Umbilical cord (tissue), 2 donors: Measurements from ENCODE around the gene MAN1C1. TPM values are rescaled to one million over a fixed set of nuclear protein-coding genes. Genes with fewer than 3 reads are reported as not detected.
A peak's percentile ranks its signal among the peaks of the same experiment; 100 is the strongest.

Experiments used
- DNase-seq: peaks from one replicate; pipeline ENCODE4 v3.0.0-alpha.2; 2015; ENCODE audit warnings: low spot score
- total RNA-seq: library from RNA; depleted of rRNA; stranded (reverse); fragments of >200 nt; gene quantifications from one replicate; pipeline ENCODE4 v1.2.3, GENCODE V29; 2014; ENCODE audit warnings: low replicate concordance; ENCODE audit not compliant: insufficient read depth

Gene MAN1C1
- total RNA-seq, 1 donor from 2014 or later, result 16.9 TPM

DNA sequence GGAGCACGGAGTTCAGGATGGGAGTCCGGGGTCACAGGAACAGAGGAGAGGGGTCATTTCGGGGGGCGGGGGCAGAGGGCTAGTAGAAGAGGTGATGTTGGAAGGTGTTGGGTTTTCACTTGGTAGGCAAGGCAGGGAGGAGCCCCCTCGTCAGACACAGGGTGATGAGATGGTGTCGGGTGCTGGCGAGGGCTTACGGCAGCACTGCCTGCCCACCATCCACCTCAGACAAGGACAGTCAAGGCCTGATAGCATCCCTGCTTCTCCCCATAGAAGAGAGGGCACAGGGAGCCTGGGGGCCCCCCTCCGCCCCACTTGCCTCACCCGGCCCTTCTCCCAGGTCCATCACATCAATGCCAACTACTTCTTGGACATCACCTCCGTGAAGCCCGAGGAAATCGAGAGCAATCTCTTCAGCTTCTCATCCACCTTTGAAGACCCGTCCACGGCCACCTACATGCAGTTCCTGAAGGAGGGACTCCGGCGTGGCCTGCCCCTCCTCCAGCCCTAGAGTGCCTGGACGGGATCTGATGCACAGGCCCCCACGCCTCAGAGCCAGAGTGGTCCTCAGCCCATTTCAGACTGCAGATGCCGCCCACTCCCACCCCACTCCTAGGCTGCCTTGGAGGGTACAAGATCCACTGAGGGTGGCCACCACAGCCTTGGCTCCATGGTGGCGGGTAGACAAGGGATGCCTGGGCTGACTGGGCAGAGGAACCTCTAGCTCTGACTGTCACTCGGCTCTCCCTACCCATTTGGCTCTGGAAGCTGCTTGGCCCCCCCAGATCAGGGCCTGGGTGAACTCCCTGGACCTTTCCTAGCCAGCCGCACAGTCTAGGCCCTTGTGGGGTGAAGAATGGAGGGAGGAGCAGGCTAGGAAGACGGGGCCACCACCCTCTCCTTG is 198.9 kb downstream of the MAN1C1 start:
- no peak for DNase-seq

DNA sequence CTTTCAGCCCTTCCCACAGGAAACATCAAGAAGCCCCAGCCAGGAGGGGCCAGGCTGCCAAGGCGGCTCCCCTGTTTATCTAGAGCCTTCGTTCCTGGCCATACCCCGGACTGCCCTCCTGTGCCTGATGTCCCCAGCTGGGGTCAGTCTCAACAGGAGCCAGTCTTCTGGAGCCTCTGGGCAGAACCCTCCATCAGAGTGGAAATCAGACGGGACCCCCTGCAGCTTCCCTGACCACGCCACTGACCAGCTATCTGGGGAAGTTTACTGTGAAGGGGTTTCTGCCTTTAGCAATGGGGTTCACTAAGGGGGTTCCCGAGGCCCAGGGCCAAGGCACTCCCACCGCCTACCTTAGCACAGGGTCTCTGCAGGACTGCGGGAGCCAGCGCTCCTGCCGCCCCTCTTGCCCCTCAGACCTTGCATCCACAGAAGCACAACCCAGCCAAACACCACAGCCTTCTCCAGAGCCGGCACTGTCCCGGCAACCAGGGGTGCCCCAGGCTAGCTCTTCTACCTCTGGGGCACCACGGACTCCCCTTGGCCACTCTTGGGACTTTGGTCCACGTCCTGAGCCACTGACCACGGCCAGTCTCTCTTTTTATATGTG is 199.6 kb downstream of the MAN1C1 start:
- no peak for DNase-seq

DNA sequence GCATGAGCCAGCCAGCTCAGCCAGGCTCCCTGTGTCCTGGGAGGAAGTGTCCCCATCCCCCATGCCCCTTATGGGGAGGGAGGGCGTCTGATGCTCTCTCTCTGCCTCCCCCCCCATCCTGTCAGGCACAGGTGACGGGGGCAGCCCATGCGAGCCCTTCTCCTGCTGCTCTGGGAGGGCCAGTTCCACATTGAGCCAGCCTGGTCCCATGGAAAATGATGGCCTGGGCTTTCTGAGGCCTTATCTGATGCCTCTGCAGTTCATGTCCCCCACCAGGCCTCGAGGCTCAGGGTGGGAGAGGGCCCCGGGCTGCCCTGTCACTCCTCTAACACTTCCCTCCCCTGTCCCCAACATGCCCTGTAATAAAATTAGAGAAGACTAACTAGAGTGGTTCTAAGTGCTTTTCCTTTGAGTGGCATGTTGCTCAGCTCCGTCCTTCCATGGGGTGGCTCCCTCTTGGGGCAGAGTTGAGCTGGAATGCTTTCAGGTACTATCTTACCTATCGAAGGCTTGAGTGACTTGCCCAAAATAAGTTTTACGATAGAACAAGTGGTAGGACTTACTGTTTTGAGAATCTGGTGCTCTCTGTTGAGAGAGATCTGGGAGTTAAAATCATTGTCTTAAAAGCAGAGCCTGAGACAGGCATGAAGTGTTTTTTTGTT is 201.4 kb downstream of the MAN1C1 start:
- no peak for DNase-seq

DNA sequence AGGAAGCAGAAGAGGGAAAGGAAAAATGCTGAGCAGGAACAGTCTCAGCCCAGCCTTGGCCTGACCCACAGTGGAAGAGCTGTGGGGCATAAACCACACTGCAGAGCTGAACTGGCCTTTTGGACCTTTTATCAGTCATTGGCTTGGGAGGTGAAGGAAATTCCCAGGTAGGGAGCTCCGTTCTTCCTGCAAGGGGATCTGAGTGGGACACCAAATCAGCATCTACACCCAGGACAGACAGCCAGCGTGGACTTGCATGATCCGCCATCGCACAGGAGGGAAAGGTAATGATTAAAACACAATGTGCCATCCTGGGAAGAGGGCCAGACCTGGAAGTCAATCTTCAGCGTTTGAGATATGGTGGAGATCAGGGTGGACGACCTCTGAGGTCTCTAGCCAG is 202.0 kb downstream of the MAN1C1 start:
- DNase-seq, result no peak

DNA sequence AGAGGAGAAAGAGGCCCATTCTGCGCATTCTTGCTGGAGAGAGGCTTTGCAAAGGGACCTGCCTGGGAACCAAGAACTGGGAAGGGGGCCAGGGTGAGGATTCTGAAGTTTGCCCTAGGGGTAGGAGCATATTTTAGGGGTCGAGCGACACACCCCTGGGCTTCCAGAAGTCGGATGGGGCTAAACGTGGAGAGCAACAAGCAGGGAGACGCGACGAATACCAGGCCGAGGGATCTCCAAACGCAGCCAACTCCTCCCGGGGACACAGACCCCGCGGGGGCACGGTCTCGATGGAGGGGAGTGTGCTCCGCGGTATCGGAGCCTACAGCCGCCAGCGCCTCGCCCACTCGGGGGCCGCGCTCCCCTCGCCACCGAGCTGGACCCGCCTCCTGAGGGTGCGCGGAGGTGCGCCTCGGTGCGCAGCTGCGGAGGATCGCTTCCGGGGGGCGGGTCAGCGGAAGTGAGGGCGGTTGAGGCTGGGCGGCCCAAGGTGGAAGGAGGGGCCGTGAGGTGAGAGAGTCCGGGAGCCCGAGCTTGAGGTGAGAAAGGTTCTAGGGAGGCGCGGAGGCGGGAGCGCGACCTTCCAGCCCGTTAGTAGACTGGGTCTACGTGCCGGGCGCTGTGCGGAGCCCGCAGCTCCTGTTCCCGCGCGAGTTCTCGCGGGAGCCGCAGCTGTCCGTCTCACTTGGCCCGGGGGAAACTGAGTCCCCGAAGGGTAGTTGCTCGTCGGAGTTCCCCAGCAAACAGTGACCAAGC is 203.1 kb downstream of the MAN1C1 start, which contains the start of gene MTFR1L:
MTFR1L (plus strand) TSS at position 464 of the 756 bp plus-strand sequence. CDS start 3,151 bp downstream, outside the sequence.
- peak; percentile 94 for DNase-seq

DNA sequence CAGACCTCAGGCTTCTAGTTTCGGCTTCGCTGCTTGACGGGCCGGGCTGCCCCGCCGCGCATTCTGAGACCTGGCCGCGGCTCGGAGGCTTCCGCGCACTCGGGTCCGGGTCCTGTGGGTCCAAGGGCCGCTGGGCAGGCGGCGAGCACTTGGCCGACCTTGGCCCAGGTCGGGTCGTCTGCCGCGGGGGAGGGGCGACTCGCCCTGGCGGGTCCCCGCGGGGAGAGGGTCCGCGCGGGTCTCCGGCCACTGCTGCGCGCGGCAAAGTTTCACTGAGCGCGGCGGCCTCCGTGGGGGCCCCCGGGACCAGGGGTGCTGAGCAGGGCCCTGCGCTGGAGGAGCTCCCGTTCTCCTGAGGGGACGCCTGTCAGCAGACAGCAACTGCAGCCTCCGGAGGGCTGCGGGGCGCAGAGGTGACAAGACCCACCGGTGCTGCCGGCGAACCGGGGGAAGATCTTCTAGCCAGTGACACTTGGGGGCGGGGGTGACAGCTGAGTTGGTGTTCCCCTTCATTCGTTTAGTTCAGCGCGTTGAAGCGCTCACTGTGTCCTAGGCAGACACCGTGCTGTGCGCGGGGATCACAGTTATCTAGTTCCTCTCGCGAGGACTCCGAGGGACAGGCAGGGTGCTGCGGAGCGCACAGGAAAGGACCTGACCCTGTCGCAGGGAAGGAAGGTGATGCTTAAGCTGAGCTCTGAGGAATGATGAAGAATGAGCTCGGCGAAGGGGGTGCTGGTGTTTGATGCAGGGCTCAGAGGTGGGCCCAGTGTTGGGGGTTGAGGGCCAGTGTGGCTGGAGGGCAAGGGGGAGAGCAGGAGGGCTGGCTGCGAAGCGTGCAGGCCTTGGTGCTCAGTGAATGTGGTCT is 203.9 kb downstream of the MAN1C1 start:
- DNase-seq, result peak; percentile 49

DNA sequence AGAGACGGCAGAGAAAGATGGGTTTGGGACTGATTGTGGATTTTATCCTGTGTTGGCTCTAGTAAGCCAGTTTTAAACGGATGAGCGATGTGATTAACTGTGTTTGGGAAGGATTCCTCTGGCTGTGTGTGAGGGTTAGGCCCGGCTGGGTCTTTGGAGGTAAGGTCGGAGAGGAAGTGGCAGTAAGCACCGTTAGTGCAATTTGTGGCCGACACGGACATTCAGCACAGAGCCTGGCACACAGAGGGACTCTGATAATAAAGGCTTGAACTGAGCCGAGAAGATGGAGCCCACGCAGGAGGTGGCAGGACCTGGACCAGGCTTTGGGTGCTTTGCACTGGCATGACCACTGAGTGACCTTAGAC is 204.5 kb downstream of the MAN1C1 start:
- no peak for DNase-seq

DNA sequence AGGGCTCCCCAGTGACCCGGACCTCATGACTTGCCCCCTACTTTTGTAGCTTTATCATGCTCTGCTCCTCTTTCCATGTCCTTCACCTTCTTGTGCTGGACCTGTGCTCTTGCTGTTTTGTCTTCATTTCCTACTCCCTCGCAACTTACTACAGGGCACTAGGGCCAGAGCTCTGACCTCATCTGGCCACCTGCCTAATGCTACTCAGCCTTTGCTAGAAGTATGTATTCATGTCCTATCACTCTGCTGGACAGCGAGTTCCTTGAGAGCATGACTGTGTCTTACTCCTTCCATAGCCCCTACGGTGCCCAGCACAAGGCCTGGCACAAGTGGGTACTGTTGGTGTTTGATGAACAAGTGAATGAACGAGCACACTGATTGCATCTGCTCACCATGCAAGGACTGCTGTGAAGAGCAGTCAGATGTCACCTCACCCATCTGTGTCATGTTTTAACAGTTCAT is 205.1 kb downstream of the MAN1C1 start:
- DNase-seq, result no peak

DNA sequence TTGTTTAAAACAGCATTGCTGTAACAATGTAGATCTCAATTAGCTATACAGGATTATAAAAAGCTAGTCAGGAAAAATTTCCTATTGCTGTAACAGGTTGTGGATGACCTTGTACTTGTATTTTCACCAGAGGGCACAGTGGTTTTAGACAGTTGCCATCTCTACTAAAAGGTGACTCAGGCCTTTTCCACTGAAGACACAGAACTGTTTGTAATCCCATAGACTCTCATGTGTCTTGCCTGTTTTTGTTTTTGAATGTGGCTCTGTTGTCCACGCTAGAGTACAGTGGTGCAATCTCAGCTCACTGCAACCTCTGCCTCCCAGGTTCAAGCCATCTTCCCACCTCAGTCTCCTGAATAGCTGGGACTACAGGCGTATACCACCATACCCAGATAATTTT is 209.0 kb downstream of the MAN1C1 start:
- no peak for DNase-seq

DNA sequence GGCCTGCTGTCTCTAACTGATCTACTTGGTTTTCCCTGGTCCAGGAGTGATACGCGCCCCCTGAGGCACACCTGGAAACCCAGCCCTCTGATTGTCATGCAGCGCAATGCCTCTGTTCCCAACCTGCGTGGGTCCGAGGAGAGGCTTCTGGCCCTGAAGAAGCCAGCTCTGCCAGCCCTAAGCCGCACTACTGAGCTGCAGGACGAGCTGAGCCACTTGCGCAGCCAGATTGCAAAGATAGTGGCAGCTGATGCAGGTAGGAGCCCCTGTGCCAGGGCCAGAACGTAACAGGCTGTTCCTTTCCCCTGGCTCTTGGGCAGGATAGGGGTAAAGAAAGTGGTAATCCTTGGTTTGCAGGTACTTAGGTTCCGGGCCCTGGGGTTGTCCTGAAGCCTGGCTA is 210.0 kb downstream of the MAN1C1 start:
- no peak for DNase-seq

DNA sequence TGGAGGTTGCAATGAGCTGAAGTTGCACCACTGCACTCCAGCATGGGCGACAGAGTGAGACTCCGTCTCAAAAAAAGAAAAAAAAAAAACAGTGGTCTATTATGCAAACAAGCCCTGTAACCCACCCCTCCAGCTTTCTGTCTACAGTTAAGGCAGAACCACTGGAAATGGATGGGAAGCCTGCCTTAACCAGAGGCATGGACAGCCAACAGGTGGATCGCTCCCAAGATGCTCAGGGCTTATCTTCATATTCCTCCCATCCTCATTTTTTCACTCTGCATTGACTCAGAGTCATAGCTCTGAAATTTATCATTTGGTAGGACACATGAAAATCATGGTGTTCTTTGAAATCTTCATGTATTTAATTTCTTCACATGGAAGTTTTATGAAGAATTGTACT is 211.9 kb downstream of the MAN1C1 start:
- DNase-seq, result no peak

DNA sequence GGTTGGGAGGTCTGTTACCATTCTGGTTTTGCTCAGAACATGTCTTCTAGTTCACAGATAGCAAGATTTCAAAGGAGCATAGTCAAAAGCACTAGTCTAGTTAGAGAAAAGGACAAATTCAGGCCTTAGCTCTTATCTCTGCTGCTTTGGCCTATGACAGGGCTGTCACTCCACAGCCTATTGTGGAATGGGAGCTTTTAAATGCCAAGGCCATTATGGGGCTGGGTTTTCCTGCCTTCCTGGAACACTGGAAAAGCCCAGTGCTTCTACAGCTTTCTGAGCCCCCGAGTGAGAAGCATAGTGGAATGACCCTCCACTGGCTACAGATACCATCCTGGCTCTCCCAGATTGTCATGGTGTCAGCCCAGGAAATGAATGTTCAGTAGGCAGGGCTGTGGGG is 212.5 kb downstream of the MAN1C1 start:
- DNase-seq, result no peak

DNA sequence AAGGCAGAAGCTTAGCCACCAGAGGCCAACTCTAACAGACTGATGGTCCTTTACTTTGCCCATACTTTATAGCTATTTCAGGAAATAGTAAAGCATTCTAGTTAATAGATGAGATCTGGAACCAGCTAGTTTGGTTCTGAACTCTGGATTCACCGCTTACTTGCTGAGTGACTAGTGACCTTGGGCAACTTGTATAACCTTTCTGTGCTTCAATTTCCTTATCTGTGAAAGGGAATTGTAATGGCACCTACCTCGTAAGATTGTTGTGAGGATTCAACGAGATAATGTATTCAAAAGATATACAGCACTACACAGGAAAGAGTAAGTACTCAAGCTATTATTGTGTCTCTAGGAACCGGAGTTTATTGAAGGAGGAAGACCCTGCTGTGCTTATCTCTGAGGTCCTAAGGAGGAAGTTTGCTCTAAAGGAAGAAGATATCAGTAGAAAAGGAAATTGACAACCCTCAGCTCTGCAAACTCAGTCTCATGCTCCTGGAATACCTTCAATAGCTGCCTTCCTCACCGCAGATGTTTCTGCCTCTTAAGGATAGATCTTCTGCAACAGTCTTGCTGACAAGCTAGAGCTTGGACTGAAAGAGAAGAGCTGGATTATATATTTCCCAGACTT is 215.1 kb downstream of the MAN1C1 start:
- no peak for DNase-seq

DNA sequence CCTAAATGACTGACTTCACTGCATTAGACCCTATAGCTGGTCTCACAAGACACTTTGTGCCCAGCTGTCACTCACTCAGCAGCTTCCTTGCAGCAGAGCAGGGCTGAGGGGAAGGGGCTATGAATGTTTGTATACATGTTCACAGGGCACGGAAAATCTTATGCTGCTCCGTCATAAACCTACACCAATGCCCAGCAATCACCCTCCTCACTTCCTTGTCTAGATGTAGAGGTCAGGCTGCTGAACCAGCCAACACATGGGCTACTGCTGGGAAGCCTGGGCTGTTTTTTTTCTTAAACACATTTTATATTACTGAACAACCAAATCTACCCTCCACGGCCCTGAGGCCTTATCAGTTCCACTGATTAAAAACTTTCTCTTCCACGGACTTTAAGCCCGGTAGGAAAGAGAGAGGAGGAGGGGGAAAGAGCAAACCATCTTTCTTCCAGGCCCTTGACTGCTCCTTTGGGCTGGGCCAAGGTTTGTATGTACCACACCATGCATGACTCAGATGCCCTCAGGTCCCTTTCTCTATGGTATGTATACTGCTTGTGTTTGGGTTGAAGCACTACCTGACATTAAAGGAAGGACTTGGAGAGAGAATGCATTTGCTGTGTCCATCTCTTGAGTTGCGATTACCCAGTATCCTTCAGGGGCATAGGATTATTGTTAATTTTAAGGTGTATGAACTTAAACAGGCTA is 215.9 kb downstream of the MAN1C1 start:
- DNase-seq, result no peak

DNA sequence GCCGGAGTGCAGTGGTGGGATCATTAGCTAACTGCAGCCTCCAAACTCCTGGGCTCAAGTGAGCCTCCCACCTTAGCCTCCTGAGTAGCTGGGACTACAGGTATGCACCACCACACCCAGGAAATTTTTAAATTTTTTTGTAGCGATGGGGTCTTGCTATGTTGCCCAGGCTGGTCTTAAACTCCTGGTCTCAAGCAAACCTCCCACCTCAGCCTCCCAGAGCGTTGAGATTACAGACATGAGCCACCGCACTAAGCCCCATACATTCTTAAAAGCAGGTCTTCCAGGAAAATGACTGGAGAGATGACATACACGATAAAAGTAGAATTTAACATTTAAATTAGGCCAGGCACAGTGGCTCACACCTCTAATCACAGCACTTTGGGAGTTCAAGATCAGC is 216.6 kb downstream of the MAN1C1 start:
- no peak for DNase-seq
